ENCODE data around the gene PPP6R1. TPM values are rescaled to one million over a fixed set of nuclear protein-coding genes. Genes with fewer than 3 reads are reported as not detected.

Gene PPP6R1
- total and polyA plus RNA-seq, 8 donors = 19.5 to 112 (median 50.8) TPM

GRCh38 chr19:55232986-55233385 is 25.8 kb downstream of the PPP6R1 start:
- H3K9me3 ChIP-seq = no peaks in the 10 kb centered on the region
- H3K4me3 ChIP-seq = no peak overlapping the region
- intact Hi-C loops (cut with DNase I; ENCODE audit: low total_unique reads) = no loop called here
- 83 to 92% (median 88%) methylated on average over 5 of the region's 5 CpGs for WGBS, 5 donors
- H3K4me1 ChIP-seq = peaks cover 7 to 21% (median 14%) of the 10 kb centered on the region in 4 donors
- H3K36me3 ChIP-seq = peaks cover 55 to 100% (median 100%) of the 10 kb centered on the region in 4 donors
- no peaks in the 10 kb centered on the region for H3K27me3 ChIP-seq
- no peak overlapping the region for H3K27ac ChIP-seq
- DNase-seq = no peak
- TF ChIP-seq EP300 (IDR thresholded peaks at IDR 0.05) (no peak), POLR2A (IDR thresholded peaks at IDR 0.05) (no peak), POLR2AphosphoS5 (IDR thresholded peaks at IDR 0.05) (no peak), CTCF (IDR thresholded peaks at IDR 0.05) (no peak)

- H3K4me1 ChIP-seq = peaks cover 7 to 28% (median 17%) of the 10 kb centered on the region in 4 donors
- H3K36me3 ChIP-seq = peaks cover 56 to 100% (median 100%) of the 10 kb centered on the region in 4 donors
- no peak for TF ChIP-seq EP300 (IDR thresholded peaks at IDR 0.05)
- no peak for TF ChIP-seq CTCF (IDR thresholded peaks at IDR 0.05)
- no peak for TF ChIP-seq POLR2AphosphoS5 (IDR thresholded peaks at IDR 0.05)
- TF ChIP-seq POLR2A (IDR thresholded peaks at IDR 0.05) = no peak
- H3K27ac ChIP-seq = no peak overlapping the region
- no peak overlapping the region for H3K4me3 ChIP-seq
- WGBS, 5 donors = 79 to 91% (median 84%) methylated on average over 3 to 12 of the region's 12 CpGs
- intact Hi-C loops (cut with DNase I; ENCODE audit: low total_unique reads) = no loop called here
- H3K9me3 ChIP-seq = no peaks in the 10 kb centered on the region
- H3K27me3 ChIP-seq = no peaks in the 10 kb centered on the region
- no peak for DNase-seq
These were observed 26.6 kb downstream of the PPP6R1 start for GRCh38 chr19:55232286-55232602.

DNA sequence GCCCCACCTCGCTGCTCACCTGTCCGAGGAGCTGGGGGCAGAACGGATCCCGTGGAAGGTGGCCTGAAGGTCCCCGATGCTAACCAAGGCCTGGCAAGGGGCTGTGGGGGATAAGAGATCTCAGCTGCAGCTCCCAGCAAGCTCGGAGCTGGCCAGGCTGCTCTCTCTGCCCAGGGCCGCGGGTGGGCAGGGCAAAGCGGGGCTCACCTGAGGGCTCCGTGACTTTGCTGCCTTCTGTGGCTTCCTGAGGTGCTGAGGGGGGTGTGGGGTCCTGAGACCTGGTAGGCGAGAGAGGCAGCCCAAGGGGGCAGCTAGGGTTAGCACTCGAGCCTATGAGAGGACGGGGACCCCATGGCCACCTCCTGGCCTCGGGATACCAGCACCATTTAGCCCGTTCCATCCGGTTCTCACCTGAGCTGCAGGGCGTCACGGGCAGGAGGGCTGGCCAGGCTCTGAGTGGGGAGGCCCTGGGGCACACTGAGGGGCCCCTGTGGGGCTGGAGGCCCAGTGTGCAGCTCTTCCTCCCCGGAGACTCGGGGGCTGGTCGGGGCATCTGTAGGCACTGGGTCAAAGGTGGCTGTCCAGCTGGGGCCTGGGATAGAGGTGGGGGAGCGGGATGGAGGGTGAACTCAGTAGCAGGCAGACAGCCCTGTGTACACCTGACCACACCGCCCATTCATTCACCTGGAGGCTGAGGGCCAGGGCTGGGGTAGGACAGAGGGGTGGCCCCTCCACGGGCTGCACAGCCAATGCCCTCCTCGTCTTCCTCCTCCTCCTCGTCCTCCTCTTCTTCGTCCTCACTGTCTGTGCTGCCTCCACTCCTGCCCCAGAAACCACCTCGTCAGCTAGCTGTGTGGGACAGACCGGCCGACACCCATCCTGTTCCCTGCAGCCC is 27.2 kb downstream of the PPP6R1 start:
- intact Hi-C loops (cut with DNase I; ENCODE audit: low total_unique reads) = no loop called here
- Histone ChIP-seq H3K27ac (no peak overlapping the region), H3K9me3 (no peaks in the 10 kb centered on the region), H3K4me3 (no peak overlapping the region), H3K36me3 (peaks cover 52 to 100% (median 100%) of the 10 kb centered on the region in 4 donors), H3K27me3 (no peaks in the 10 kb centered on the region), H3K4me1 (peaks cover 7 to 28% (median 17%) of the 10 kb centered on the region in 4 donors)
- WGBS, 5 donors = 90 to 93% (median 91%) methylated on average over 22 to 30 of the region's 30 CpGs
- DNase-seq = no peak
- TF ChIP-seq EP300 (IDR thresholded peaks at IDR 0.05) = no peak
- TF ChIP-seq POLR2AphosphoS5 (IDR thresholded peaks at IDR 0.05) = no peak
- no peak for TF ChIP-seq CTCF (IDR thresholded peaks at IDR 0.05)
- TF ChIP-seq POLR2A (IDR thresholded peaks at IDR 0.05) = no peak

DNA sequence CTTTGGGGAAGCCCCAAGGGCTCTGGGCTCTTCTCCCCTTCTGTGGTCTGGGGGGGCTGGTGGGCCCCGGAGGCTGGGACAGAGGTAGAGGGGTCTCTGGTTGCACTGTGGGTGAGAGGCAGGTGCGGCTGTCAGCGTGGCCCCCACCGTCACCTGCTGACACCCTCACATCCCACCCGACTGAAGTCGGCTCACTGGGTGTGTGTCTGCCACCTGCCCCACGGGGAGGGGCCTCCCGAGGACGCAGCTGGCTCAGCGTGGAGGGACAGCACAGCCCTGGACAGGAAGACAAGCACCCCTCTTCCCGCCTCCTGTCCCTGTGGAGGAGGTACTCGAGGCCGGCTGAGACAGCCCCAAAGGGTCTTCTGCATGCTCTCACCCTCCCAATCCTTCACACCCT is 28.0 kb downstream of the PPP6R1 start:
- no peak for DNase-seq
- WGBS, 5 donors = 80 to 94% (median 87%) methylated on average over 1 to 13 of the region's 13 CpGs
- H3K36me3 ChIP-seq = peaks cover 48 to 100% (median 99%) of the 10 kb centered on the region in 4 donors
- no peaks in the 10 kb centered on the region for H3K9me3 ChIP-seq
- H3K27ac ChIP-seq = no peak overlapping the region
- intact Hi-C loops (cut with DNase I; ENCODE audit: low total_unique reads) = no loop called here
- TF ChIP-seq POLR2A (IDR thresholded peaks at IDR 0.05) (no peak), EP300 (IDR thresholded peaks at IDR 0.05) (no peak), CTCF (IDR thresholded peaks at IDR 0.05) (no peak), POLR2AphosphoS5 (IDR thresholded peaks at IDR 0.05) (no peak)
- no peak overlapping the region for H3K4me3 ChIP-seq
- no peaks in the 10 kb centered on the region for H3K27me3 ChIP-seq
- H3K4me1 ChIP-seq = peaks cover 7 to 28% (median 17%) of the 10 kb centered on the region in 4 donors

Data from stomach (tissue), 9 donors.